ENCODE results near the gene MEGF11.

The MEGF11 gene

DNA sequence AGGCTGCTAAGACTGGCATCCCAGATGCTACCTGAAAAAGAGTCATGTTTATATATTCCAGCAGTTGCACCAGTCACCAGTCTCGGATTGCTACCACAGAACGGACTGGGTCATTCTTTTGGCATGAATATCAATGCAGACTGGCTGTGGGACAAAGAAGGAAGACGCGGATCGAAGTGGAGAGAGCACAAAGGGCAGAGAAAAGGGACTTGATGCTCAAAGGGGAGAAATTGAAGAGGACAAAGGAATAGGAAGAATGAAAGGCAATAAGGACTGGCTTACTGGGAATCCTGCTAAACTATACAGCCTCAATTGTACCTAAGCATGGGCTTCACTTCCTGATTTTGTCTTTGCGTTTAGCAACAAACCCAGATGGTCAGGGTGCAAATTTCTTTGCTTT, 24.5 kb upstream of the MEGF11 start (continued):
- TF ChIP-seq GLI4 (tag by site-specific recombination; IDR thresholded peaks at IDR 0.05) (no peak), ZNF677 (tag by site-specific recombination; IDR thresholded peaks at IDR 0.05) (no peak), ZBTB1 (tag by site-specific recombination; IDR thresholded peaks at IDR 0.05) (no peak), ZNF221 (tag by site-specific recombination; IDR thresholded peaks at IDR 0.05; ENCODE audit: borderline replicate concordance) (no peak), ZNF2 (tag by site-specific recombination; IDR thresholded peaks at IDR 0.05) (no peak)

DNA sequence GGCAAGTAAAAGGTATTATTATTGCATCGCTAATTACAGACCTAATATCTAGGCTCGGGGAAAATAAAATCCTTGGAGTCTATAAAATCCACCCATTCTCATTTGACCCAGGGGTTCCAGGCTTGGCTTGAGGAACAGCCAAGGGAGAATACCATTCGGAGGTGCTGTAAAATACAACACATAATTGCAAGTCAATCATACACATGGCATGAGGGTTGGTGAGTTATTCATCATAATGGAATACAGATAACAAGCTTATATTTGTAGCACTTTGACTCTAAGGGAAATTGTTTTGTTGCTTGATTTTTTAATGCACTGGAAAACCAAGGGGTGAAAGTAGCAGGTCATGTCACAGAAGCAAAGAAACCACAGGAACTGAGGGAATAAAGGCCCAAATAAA, 23.0 kb upstream of the MEGF11 start:
- Histone ChIP-seq H3K4me3 (ENCODE audit: low read depth, low read length) (no peak overlapping the region), H3K36me3 (ENCODE audit: control insufficient read depth in 2 of 2, insufficient read depth in 1 of 2, low read length in 2 of 2) (no peaks in the 10 kb centered on the region), H3K4me1 (ENCODE audit: control insufficient read depth, insufficient read depth, low read length) (no peaks in the 10 kb centered on the region), H3K27ac (ENCODE audit: extremely low read depth, low read depth, low read length) (no peak overlapping the region), H3K9me3 (ENCODE audit: control insufficient read depth, insufficient read depth, low read depth, low read length) (no peaks in the 10 kb centered on the region)
- POLR2A ChIA-PET = interaction anchor here (1.2 to 1.3 kb wide), 2 partner anchors 16 kb away, joined by 3 to 4 read pairs; no protein-coding TSS in a partner anchor
- TF ChIP-seq ZNF121 (tag by site-specific recombination; IDR thresholded peaks at IDR 0.05) (no peak), ZNF354C (tag by site-specific recombination; IDR thresholded peaks at IDR 0.05; ENCODE audit: borderline replicate concordance, low read depth) (no peak), ZBTB1 (tag by site-specific recombination; IDR thresholded peaks at IDR 0.05) (no peak), ZNF501 (tag by site-specific recombination; IDR thresholded peaks at IDR 0.05) (no peak), ZNF350 (tag by site-specific recombination; IDR thresholded peaks at IDR 0.05) (no peak), ZNF302 (tag by site-specific recombination; IDR thresholded peaks at IDR 0.05; ENCODE audit: low read depth) (no peak)
- TF ChIP-seq, protein P1, sequence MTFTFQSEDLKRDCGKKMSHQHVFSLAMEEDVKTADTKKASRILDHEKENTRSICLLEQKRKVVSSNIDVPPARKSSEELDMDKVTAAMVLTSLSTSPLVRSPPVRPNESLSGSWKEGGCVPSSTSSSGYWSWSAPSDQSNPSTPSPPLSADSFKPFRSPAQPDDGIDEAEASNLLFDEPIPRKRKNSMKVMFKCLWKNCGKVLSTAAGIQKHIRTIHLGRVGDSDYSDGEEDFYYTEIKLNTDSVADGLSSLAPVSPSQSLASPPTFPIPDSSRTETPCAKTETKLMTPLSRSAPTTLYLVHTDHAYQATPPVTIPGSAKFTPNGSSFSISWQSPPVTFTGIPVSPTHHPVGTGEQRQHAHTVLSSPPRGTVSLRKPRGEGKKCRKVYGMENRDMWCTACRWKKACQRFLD (tag by site-specific recombination; IDR thresholded peaks at IDR 0.05) = no peak
- TF ChIP-seq, protein P2, sequence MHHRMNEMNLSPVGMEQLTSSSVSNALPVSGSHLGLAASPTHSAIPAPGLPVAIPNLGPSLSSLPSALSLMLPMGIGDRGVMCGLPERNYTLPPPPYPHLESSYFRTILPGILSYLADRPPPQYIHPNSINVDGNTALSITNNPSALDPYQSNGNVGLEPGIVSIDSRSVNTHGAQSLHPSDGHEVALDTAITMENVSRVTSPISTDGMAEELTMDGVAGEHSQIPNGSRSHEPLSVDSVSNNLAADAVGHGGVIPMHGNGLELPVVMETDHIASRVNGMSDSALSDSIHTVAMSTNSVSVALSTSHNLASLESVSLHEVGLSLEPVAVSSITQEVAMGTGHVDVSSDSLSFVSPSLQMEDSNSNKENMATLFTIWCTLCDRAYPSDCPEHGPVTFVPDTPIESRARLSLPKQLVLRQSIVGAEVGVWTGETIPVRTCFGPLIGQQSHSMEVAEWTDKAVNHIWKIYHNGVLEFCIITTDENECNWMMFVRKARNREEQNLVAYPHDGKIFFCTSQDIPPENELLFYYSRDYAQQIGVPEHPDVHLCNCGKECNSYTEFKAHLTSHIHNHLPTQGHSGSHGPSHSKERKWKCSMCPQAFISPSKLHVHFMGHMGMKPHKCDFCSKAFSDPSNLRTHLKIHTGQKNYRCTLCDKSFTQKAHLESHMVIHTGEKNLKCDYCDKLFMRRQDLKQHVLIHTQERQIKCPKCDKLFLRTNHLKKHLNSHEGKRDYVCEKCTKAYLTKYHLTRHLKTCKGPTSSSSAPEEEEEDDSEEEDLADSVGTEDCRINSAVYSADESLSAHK (tag by site-specific recombination; IDR thresholded peaks at IDR 0.05) = no peak
- CTCF ChIA-PET = interaction anchor here (0.7 to 1.0 kb wide), 4 partner anchors 11 to 990 kb away, joined by 3 to 6 read pairs (median 3); no protein-coding TSS in a partner anchor

DNA sequence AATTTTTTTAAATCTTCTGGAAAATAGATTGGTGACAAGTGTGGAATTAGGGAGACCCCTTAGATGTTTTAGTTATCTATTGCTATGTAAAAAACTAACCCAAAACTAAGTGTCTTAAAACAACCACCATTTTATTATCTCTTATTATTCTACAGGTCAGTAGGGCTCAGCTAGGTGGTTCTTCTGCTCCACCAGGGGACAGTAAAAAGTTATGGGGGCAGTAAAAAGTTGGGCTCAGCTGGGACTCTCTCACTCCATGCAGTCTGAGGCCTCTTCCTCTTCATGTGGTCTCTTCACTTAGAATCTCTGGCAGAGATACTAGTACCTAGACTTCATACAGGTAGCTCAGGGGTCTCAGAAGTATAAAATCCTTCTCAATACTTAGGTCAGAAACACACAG, 21.8 kb upstream of the MEGF11 start:
- TF ChIP-seq FEZF1 (tag by site-specific recombination; IDR thresholded peaks at IDR 0.05) (no peak), KLF9 (tag by site-specific recombination; IDR thresholded peaks at IDR 0.05; ENCODE audit: low read depth) (no peak), IKZF3 (tag by site-specific recombination; IDR thresholded peaks at IDR 0.05) (no peak), SP3 (tag by site-specific recombination; IDR thresholded peaks at IDR 0.05) (no peak), SETDB1 (IDR thresholded peaks at IDR 0.05; ENCODE audit: insufficient read length, low read length) (peak; percentile 21), ZNF768 (tag by site-specific recombination; IDR thresholded peaks at IDR 0.05) (no peak)
- TF ChIP-seq, protein P3, sequence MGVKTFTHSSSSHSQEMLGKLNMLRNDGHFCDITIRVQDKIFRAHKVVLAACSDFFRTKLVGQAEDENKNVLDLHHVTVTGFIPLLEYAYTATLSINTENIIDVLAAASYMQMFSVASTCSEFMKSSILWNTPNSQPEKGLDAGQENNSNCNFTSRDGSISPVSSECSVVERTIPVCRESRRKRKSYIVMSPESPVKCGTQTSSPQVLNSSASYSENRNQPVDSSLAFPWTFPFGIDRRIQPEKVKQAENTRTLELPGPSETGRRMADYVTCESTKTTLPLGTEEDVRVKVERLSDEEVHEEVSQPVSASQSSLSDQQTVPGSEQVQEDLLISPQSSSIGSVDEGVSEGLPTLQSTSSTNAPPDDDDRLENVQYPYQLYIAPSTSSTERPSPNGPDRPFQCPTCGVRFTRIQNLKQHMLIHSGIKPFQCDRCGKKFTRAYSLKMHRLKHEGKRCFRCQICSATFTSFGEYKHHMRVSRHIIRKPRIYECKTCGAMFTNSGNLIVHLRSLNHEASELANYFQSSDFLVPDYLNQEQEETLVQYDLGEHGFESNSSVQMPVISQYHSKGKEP (tag by site-specific recombination; IDR thresholded peaks at IDR 0.05) = no peak
- TF ChIP-seq, protein P4, sequence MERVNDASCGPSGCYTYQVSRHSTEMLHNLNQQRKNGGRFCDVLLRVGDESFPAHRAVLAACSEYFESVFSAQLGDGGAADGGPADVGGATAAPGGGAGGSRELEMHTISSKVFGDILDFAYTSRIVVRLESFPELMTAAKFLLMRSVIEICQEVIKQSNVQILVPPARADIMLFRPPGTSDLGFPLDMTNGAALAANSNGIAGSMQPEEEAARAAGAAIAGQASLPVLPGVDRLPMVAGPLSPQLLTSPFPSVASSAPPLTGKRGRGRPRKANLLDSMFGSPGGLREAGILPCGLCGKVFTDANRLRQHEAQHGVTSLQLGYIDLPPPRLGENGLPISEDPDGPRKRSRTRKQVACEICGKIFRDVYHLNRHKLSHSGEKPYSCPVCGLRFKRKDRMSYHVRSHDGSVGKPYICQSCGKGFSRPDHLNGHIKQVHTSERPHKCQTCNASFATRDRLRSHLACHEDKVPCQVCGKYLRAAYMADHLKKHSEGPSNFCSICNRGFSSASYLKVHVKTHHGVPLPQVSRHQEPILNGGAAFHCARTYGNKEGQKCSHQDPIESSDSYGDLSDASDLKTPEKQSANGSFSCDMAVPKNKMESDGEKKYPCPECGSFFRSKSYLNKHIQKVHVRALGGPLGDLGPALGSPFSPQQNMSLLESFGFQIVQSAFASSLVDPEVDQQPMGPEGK (tag by site-specific recombination; IDR thresholded peaks at IDR 0.05) = no peak
- POLR2A ChIA-PET = no interaction called here
- no peak overlapping the region for H3K27ac ChIP-seq (ENCODE audit: extremely low read depth, low read depth, low read length)
- no peaks in the 10 kb centered on the region for H3K4me1 ChIP-seq (ENCODE audit: control insufficient read depth, insufficient read depth, low read length)
- H3K36me3 ChIP-seq (ENCODE audit: control insufficient read depth in 2 of 2, insufficient read depth in 1 of 2, low read length in 2 of 2) = no peaks in the 10 kb centered on the region
- no peaks in the 10 kb centered on the region for H3K9me3 ChIP-seq (ENCODE audit: control insufficient read depth, insufficient read depth, low read depth, low read length)
- CTCF ChIA-PET = interaction anchor here (0.6 kb wide), 1 partner anchor 179 kb away, joined by 3 read pairs; no protein-coding TSS in a partner anchor
- H3K4me3 ChIP-seq (ENCODE audit: low read depth, low read length) = no peak overlapping the region
